OCI-LY3 (cell line): Measurements from ENCODE around the gene UBXN10.

Source experiments
- H2AFZ ChIP-seq: fragments of 200-600, 300-600 bp; shearing (Covaris generic); 2 replicates; pipeline ENCODE4 v1.6.0; 2014; ENCODE audit warnings: antibody characterized with exemption, low read depth, low read length
- H3K27ac ChIP-seq: fragments of 200-600, 300-600 bp; sonication (generic); 2 replicates; pipeline ENCODE4 v1.5.1; 2014; ENCODE audit warnings: mild to moderate bottlenecking, low read length, moderate library complexity, mixed read lengths
- H3K27me3 ChIP-seq: fragments of 200-600, 300-600 bp; sonication (generic); 2 replicates; pipeline ENCODE4 v1.6.1; 2014; ENCODE audit warnings: low read depth, low read length, mixed read lengths
- H3K36me3 ChIP-seq: fragments of 200-600, 300-600 bp; sonication (generic); replicated peaks from 2 replicates; pipeline ENCODE3; 2014; ENCODE audit warnings: low read depth, low read length, mixed read lengths
- H3K4me1 ChIP-seq: fragments of 300-600, 200-600 bp; sonication (generic); 2 replicates; pipeline ENCODE4 v1.6.1; 2014; ENCODE audit warnings: low read length, mixed read lengths
- H3K4me2 ChIP-seq: fragments of 200-600, 300-600 bp; sonication (generic); 2 replicates; pipeline ENCODE4 v1.6.1; 2014; ENCODE audit warnings: low read length, mixed read lengths
- H3K4me3 ChIP-seq: fragments of 300-600, 200-600 bp; sonication (generic); 2 replicates; pipeline ENCODE4 v1.5.1; 2014; ENCODE audit warnings: antibody characterized with exemption, mild to moderate bottlenecking, low read length, moderate library complexity
- H3K79me2 ChIP-seq: fragments of 300-600, 200-600 bp; shearing (Covaris generic); 2 replicates; pipeline ENCODE4 v1.6.1; 2014; ENCODE audit warnings: mild to moderate bottlenecking, low read length, mixed read lengths
- H3K9ac ChIP-seq: fragments of 300-600, 200-600 bp; shearing (Covaris generic); 2 replicates; pipeline ENCODE4 v1.6.0; 2014; ENCODE audit warnings: mild to moderate bottlenecking, low read length, moderate library complexity
- H3K9me3 ChIP-seq: fragments of 200-600, 300-600 bp; shearing (Covaris generic); 2 replicates; pipeline ENCODE4 v1.6.1; 2014; ENCODE audit warnings: low read length, mixed read lengths; ENCODE audit not compliant: insufficient read depth
- H4K20me1 ChIP-seq: fragments of 200-600, 300-600 bp; sonication (generic); 2 replicates; pipeline ENCODE4 v1.6.1; 2016; ENCODE audit warnings: low read length, mixed read lengths; ENCODE audit not compliant: insufficient read depth
- CTCF ChIP-seq: fragments of 200-600, 300-600 bp; sonication (generic); IDR thresholded peaks from 2 replicates; pipeline ENCODE4 v1.5.1; 2014; ENCODE audit warnings: antibody characterized with exemption, low read length, low read depth
- EZH2phosphoT487 ChIP-seq: fragments of 200-600 bp; shearing (Covaris generic); IDR thresholded peaks from 2 replicates; pipeline ENCODE4 v1.6.1; 2018; ENCODE audit warnings: antibody characterized with exemption, mixed run types, low read depth

Gene UBXN10

GRCh38 chr1:20197329-20197791, 11.5 kb downstream of the UBXN10 start:
- H2AFZ ChIP-seq, result no peak overlapping the region
- H3K27me3 ChIP-seq, result peaks cover 3% of the 10 kb centered on the region
- no peak overlapping the region for H3K27ac ChIP-seq
- TF ChIP-seq EZH2phosphoT487 (no peak), CTCF (no peak)
- no peak overlapping the region for H3K4me3 ChIP-seq
- no peaks in the 10 kb centered on the region for H3K36me3 ChIP-seq
- no peaks in the 10 kb centered on the region for H3K79me2 ChIP-seq
- no peak overlapping the region for H3K4me2 ChIP-seq
- no peak overlapping the region for H3K9ac ChIP-seq
- H3K9me3 ChIP-seq, result no peaks in the 10 kb centered on the region
- peaks cover 3% of the 10 kb centered on the region; the same call in 1 of the 2 replicates for H3K4me1 ChIP-seq
- H4K20me1 ChIP-seq, result no peaks in the 10 kb centered on the region

GRCh38 chr1:20198296-20198695, 12.4 kb downstream of the UBXN10 start:
- TF ChIP-seq CTCF, result no peak
- no peak for TF ChIP-seq EZH2phosphoT487
- Histone ChIP-seq H3K4me3 (no peak overlapping the region), H3K4me2 (no peak overlapping the region), H3K27ac (no peak overlapping the region), H3K79me2 (no peaks in the 10 kb centered on the region), H2AFZ (no peak overlapping the region), H3K36me3 (no peaks in the 10 kb centered on the region), H3K9me3 (no peaks in the 10 kb centered on the region), H3K27me3 (peaks cover 3% of the 10 kb centered on the region), H4K20me1 (no peaks in the 10 kb centered on the region), H3K4me1 (peaks cover 3% of the 10 kb centered on the region; the same call in 1 of the 2 replicates), H3K9ac (no peak overlapping the region)

GRCh38 chr1:20198918-20199317, 13.0 kb downstream of the UBXN10 start:
- Histone ChIP-seq H4K20me1 (no peaks in the 10 kb centered on the region), H3K4me2 (no peak overlapping the region), H3K9me3 (no peaks in the 10 kb centered on the region), H3K9ac (no peak overlapping the region), H3K27ac (no peak overlapping the region), H3K79me2 (no peaks in the 10 kb centered on the region), H3K36me3 (no peaks in the 10 kb centered on the region), H3K4me3 (no peak overlapping the region), H3K27me3 (peaks cover 3% of the 10 kb centered on the region), H2AFZ (no peak overlapping the region), H3K4me1 (peaks cover 3% of the 10 kb centered on the region; the same call in 1 of the 2 replicates)
- TF ChIP-seq CTCF (no peak), EZH2phosphoT487 (no peak)

GRCh38 chr1:20199403-20199802, 13.5 kb downstream of the UBXN10 start:
- Histone ChIP-seq H3K9ac (no peak overlapping the region), H3K4me2 (no peak overlapping the region), H3K79me2 (no peaks in the 10 kb centered on the region), H3K27ac (no peak overlapping the region), H3K4me1 (peaks cover 3% of the 10 kb centered on the region; the same call in 1 of the 2 replicates), H2AFZ (no peak overlapping the region), H4K20me1 (no peaks in the 10 kb centered on the region), H3K36me3 (no peaks in the 10 kb centered on the region), H3K4me3 (no peak overlapping the region), H3K9me3 (no peaks in the 10 kb centered on the region), H3K27me3 (peaks cover 3% of the 10 kb centered on the region)
- TF ChIP-seq CTCF (no peak), EZH2phosphoT487 (no peak)
